ENCODE measurements around the gene MARCKS.

MARCKS gene

GRCh38 chr6:113907102-113907815 lies 50.1 kb downstream of the MARCKS start (continued):
- TF ChIP-seq ZNF362 (tag by site-specific recombination; IDR thresholded peaks at IDR 0.05) (no peak), ZNF146 (tag by site-specific recombination; IDR thresholded peaks at IDR 0.05) (no peak), ZNF449 (tag by site-specific recombination; IDR thresholded peaks at IDR 0.05) (no peak), ZNF169 (tag by site-specific recombination; IDR thresholded peaks at IDR 0.05) (no peak), ZNF2 (tag by site-specific recombination; IDR thresholded peaks at IDR 0.05) (no peak), ZNF76 (tag by site-specific recombination; IDR thresholded peaks at IDR 0.05; ENCODE audit: borderline replicate concordance, low read depth) (no peak)

GRCh38 chr6:113908801-113909200 lies 51.7 kb downstream of the MARCKS start:
- Histone ChIP-seq H3K4me1 (ENCODE audit: control insufficient read depth, insufficient read depth, low read length) (no peaks in the 10 kb centered on the region), H3K27ac (ENCODE audit: extremely low read depth, low read depth, low read length) (no peak overlapping the region), H3K9me3 (ENCODE audit: control insufficient read depth, insufficient read depth, low read depth, low read length) (no peaks in the 10 kb centered on the region), H3K4me3 (ENCODE audit: low read depth, low read length) (no peak overlapping the region), H3K36me3 (ENCODE audit: control insufficient read depth in 2 of 2, insufficient read depth in 1 of 2, low read length in 2 of 2) (no peaks in the 10 kb centered on the region)
- ChIA-PET POLR2A (no interaction called here), CTCF (interaction anchor here (0.6 to 3.3 kb wide), 22 partner anchors 8 to 1426 kb away, joined by 3 to 20 read pairs (median 4); no protein-coding TSS in a partner anchor)
- TF ChIP-seq ZNF707 (tag by site-specific recombination; IDR thresholded peaks at IDR 0.05) (no peak), ZNF239 (tag by site-specific recombination; IDR thresholded peaks at IDR 0.05) (no peak), SETDB1 (IDR thresholded peaks at IDR 0.05; ENCODE audit: insufficient read length, low read length) (no peak), ZNF211 (tag by site-specific recombination; IDR thresholded peaks at IDR 0.05; ENCODE audit: low read depth) (no peak), ZNF114 (tag by site-specific recombination; IDR thresholded peaks at IDR 0.05) (no peak), ZNF266 (tag by site-specific recombination; IDR thresholded peaks at IDR 0.05; ENCODE audit: low read depth) (no peak), FEZF1 (tag by site-specific recombination; IDR thresholded peaks at IDR 0.05) (no peak), ZNF580 (tag by site-specific recombination; IDR thresholded peaks at IDR 0.05) (no peak), ZNF76 (tag by site-specific recombination; IDR thresholded peaks at IDR 0.05; ENCODE audit: borderline replicate concordance, low read depth) (no peak), ZNF155 (tag by site-specific recombination; IDR thresholded peaks at IDR 0.05) (no peak), GLI4 (tag by site-specific recombination; IDR thresholded peaks at IDR 0.05) (no peak), MYNN (tag by site-specific recombination; IDR thresholded peaks at IDR 0.05; ENCODE audit: borderline replicate concordance) (no peak), ZNF701 (tag by site-specific recombination; IDR thresholded peaks at IDR 0.05) (no peak), MEIS1 (CRISPR knock-in tag; IDR thresholded peaks at IDR 0.05; ENCODE audit: borderline replicate concordance) (no peak), ZNF292 (tag by site-specific recombination; IDR thresholded peaks at IDR 0.05; ENCODE audit: borderline replicate concordance, low read depth) (no peak), RBAK (tag by site-specific recombination; IDR thresholded peaks at IDR 0.05) (no peak), HIC1 (tag by site-specific recombination; IDR thresholded peaks at IDR 0.05) (no peak)
